ENCODE data around the gene FOXO6.

Gene FOXO6

DNA sequence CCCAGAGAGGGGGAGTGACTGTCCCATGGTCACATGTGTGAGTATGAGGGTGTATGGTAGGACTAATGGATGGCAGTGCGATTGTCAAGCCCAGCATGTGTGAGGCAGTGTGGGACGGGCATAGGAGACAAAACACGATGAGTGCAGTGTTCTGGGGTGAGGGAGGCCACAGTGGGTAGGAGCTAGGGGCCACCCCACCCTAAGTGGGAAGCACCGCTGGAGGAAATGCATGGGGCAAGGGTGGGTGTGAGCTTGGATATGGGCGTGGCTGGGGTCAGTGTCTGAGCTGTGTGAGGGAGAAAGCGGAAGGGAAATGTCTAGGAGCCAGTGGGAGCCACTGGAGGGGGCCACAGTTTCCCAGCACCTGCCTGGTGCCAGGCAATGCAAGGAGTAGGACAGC lies 56.5 kb downstream of the FOXO6 start:
- no peak for DNase-seq (ENCODE audit: low read depth)
- no peak overlapping the region for H3K4me3 ChIP-seq (ENCODE audit: low read length)
- TF ChIP-seq CTCF (conservative IDR thresholded peaks at IDR 0.05; ENCODE audit: low read depth, low read length) = no peak

- no peak overlapping the region for H3K4me3 ChIP-seq (ENCODE audit: low read length)
- peak; percentile 58 for DNase-seq (ENCODE audit: low read depth)
- TF ChIP-seq CTCF (conservative IDR thresholded peaks at IDR 0.05; ENCODE audit: low read depth, low read length) = peak; percentile 18
These were observed 57.8 kb downstream of the FOXO6 start for GRCh38 chr1:41418857-41419583.

DNA sequence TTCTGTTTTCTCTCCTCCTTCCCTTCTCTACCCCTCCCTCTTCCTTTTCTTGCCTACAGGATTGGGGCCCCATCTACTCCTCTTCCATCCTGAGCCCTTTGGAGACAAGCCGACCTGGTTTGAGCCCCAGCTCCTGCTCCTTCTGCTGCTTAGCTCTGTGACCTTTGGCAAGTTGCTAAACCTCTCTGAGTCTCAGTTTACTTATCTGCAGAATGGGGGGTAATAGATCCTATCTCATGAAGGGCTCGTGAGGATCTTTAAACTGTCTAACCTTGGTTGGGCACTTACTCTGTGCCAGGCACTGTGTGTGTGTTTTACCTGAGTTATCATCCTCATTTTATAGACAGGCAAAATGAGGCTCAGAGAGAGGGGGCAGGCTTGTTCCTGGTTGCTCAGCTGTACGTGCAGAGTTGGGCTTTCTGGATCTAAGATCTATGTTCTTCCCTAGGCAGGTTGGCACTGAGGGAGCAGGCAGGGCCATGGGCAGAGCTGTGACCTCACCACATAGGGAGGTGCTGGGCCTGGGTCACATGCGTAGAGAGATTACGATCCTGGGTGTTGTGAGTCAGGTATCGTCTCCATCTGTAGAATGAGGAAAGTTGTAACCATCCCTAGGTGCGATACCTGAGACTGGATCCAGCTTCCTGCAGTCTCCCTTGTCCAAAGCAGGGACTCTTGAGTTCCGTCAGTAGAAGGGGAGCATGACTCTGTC lies 58.5 kb downstream of the FOXO6 start:
- no peak for DNase-seq (ENCODE audit: low read depth)
- no peak overlapping the region for H3K4me3 ChIP-seq (ENCODE audit: low read length)
- no peak for TF ChIP-seq CTCF (conservative IDR thresholded peaks at IDR 0.05; ENCODE audit: low read depth, low read length)

DNA sequence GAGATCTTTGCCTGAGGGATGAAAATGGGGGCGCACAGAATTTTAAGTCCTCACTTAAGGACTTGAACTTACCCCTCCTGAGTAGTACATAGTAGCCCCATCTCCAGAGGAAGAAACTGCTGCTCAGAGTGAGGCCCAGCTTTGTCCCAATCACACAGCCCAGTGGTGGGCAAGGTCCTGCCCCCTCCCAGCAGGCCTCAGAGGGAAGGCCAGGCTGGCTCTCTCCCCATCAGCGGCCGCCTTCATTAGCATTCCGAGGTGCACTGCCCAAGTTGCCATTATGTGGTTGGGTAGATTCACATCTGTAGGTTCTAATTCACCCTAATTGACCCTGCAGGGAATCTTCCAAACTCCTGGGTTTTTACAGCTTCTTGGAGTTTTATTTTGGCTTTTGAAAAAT lies 59.1 kb downstream of the FOXO6 start:
- H3K4me3 ChIP-seq (ENCODE audit: low read length) = no peak overlapping the region
- TF ChIP-seq CTCF (conservative IDR thresholded peaks at IDR 0.05; ENCODE audit: low read depth, low read length) = no peak
- DNase-seq (ENCODE audit: low read depth) = no peak

DNA sequence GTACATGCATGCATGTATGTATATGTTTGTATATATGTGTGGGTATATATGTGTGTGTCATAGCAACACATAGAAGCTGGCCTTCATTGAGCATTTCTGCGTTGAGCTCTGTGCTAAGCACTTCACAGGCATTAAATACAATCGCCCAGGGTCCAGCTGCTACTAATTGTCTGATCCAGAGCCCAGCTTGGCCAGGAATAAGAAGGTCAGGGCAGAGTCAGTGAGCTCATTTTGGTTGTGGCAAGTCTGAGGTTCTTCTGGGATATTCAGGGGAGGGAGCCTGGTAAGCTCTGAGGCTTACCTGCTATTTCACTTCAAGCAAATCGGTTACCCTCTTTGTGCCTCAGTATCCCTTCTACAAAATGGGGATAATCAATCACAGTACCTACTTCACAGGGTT lies 59.6 kb downstream of the FOXO6 start:
- no peak for DNase-seq (ENCODE audit: low read depth)
- no peak for TF ChIP-seq CTCF (conservative IDR thresholded peaks at IDR 0.05; ENCODE audit: low read depth, low read length)

GRCh38 chr1:41422306-41422705 lies 61.1 kb downstream of the FOXO6 start:
- no peak for DNase-seq (ENCODE audit: low read depth)
- TF ChIP-seq CTCF (conservative IDR thresholded peaks at IDR 0.05; ENCODE audit: low read depth, low read length) = no peak
- no peak overlapping the region for H3K4me3 ChIP-seq (ENCODE audit: low read length)

More for the DNA sequence above, 59.6 kb downstream of the FOXO6 start:
- H3K4me3 ChIP-seq (ENCODE audit: low read length) = no peak overlapping the region
